Measurements from ENCODE around the gene NGF.

The NGF gene

GRCh38 chr1:115252585-115252984 lies 85.5 kb downstream of the NGF start:
- H3K27ac ChIP-seq = no peak overlapping the region
- no peak for TF ChIP-seq CTCF (IDR thresholded peaks at IDR 0.05)
- no peak for TF ChIP-seq ZFX (IDR thresholded peaks at IDR 0.05; ENCODE audit: borderline replicate concordance)

- TF ChIP-seq CTCF (IDR thresholded peaks at IDR 0.05) = no peak
- TF ChIP-seq ZFX (IDR thresholded peaks at IDR 0.05; ENCODE audit: borderline replicate concordance) = no peak
- no peak overlapping the region for H3K27ac ChIP-seq
Measured at GRCh38 chr1:115251856-115252255, 86.2 kb downstream of the NGF start.

GRCh38 chr1:115251340-115251748 lies 86.7 kb downstream of the NGF start:
- TF ChIP-seq CTCF (IDR thresholded peaks at IDR 0.05) = no peak
- no peak for TF ChIP-seq ZFX (IDR thresholded peaks at IDR 0.05; ENCODE audit: borderline replicate concordance)
- no peak overlapping the region for H3K27ac ChIP-seq

- no peak for TF ChIP-seq ZFX (IDR thresholded peaks at IDR 0.05; ENCODE audit: borderline replicate concordance)
- no peak for TF ChIP-seq CTCF (IDR thresholded peaks at IDR 0.05)
- no peak overlapping the region for H3K27ac ChIP-seq
Measured at GRCh38 chr1:115246526-115246925, 91.5 kb downstream of the NGF start.

GRCh38 chr1:115245227-115245626 lies 92.8 kb downstream of the NGF start:
- H3K27ac ChIP-seq = no peak overlapping the region
- no peak for TF ChIP-seq ZFX (IDR thresholded peaks at IDR 0.05; ENCODE audit: borderline replicate concordance)
- TF ChIP-seq CTCF (IDR thresholded peaks at IDR 0.05) = no peak

- H3K27ac ChIP-seq = no peak overlapping the region
- no peak for TF ChIP-seq ZFX (IDR thresholded peaks at IDR 0.05; ENCODE audit: borderline replicate concordance)
- TF ChIP-seq CTCF (IDR thresholded peaks at IDR 0.05) = no peak
Measured at GRCh38 chr1:115242543-115242942, 95.5 kb downstream of the NGF start.

GRCh38 chr1:115241309-115241708 lies 96.7 kb downstream of the NGF start:
- TF ChIP-seq CTCF (IDR thresholded peaks at IDR 0.05) = no peak
- no peak for TF ChIP-seq ZFX (IDR thresholded peaks at IDR 0.05; ENCODE audit: borderline replicate concordance)
- H3K27ac ChIP-seq = no peak overlapping the region

Data from 22Rv1 (cell line).